Heart left ventricle (tissue), 13 donors: ENCODE data around the gene RNASE9.

Experiments used
- POLR2A ChIP-seq, 2 donors: fragments of 450-650 bp; IDR thresholded peaks; one replicate each; pipeline ENCODE4 v1.6.1; 2017; ENCODE audit warnings: antibody characterized with exemption in 2 of 2, mild to moderate bottlenecking in 2 of 2, moderate library complexity in 2 of 2
- TF ChIP-seq, protein P1 (sequence below), 12 donors: fragments of 200-600 bp; sonication (generic) in 4 of 12; IDR thresholded peaks; one replicate each; pipeline versions ENCODE4 v1.5.0 to v1.8.0; 2018 to 2022; ENCODE audit warnings: antibody characterized with exemption in 12 of 12, mild to moderate bottlenecking in 5 of 12
- donor health status: ischemic (EF 13 %, LVEDD 7.1; RV severe dilation, severe dysfunction).
- donor health status: DM: no; HTN: yes; CAD: no.
- donor health status: DM: no; HTN: no; CAD: no.
- donor health status: ischemic (EF 25% LVEDD 6.9; RV normal size, moderate dysfunction).
- donor health status: ischemic (EF 25% LVEDD 5.7; RV mildly dilated, moderate dysfunction).
- donor health status: ischemic (EF 35%, LVEDD 5.7; RV mildly dilated, moderate dysfunction).
- donor health status: nonischemic (EF 11% LVEDD 7.7; RV severe dilation, severe dysfunction).
- donor health status: DM: yes; HTN: yes; CAD: no.
- donor health status: PGD.
- donor health status: ischemic (EF 29% LVEDD 5.4; RV normal size, mild dysfunction).
- donor health status: nonischemic (EF 23%, LVEDD 6.1; RV moderate dilation, normal function).

DNA sequence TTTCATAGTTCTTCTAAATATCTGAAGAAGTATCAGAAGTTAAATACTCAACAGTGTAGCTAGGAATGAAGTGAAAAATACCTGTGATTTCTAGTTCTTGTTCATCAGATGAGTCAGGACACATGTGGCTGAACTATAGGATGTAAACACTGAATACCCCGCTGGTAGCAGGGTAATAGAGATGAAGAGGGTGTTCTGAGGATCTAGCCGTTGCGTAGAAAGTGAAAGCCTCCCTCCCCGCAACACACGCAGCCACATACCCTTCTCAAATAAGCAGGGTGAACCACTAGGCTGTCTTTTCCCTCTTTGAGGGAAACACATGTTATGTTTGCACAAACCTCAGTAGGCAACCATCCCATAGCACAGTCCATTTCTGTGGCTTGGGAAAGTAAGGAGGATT lies 46.8 kb upstream of the RNASE9 start:
- TF ChIP-seq, protein P1, sequence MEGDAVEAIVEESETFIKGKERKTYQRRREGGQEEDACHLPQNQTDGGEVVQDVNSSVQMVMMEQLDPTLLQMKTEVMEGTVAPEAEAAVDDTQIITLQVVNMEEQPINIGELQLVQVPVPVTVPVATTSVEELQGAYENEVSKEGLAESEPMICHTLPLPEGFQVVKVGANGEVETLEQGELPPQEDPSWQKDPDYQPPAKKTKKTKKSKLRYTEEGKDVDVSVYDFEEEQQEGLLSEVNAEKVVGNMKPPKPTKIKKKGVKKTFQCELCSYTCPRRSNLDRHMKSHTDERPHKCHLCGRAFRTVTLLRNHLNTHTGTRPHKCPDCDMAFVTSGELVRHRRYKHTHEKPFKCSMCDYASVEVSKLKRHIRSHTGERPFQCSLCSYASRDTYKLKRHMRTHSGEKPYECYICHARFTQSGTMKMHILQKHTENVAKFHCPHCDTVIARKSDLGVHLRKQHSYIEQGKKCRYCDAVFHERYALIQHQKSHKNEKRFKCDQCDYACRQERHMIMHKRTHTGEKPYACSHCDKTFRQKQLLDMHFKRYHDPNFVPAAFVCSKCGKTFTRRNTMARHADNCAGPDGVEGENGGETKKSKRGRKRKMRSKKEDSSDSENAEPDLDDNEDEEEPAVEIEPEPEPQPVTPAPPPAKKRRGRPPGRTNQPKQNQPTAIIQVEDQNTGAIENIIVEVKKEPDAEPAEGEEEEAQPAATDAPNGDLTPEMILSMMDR (IDR thresholded peaks at IDR 0.05) = no peak
- no peak for TF ChIP-seq POLR2A (IDR thresholded peaks at IDR 0.05)
